ENCODE measurements around the gene MRNIP.

The MRNIP gene

DNA sequence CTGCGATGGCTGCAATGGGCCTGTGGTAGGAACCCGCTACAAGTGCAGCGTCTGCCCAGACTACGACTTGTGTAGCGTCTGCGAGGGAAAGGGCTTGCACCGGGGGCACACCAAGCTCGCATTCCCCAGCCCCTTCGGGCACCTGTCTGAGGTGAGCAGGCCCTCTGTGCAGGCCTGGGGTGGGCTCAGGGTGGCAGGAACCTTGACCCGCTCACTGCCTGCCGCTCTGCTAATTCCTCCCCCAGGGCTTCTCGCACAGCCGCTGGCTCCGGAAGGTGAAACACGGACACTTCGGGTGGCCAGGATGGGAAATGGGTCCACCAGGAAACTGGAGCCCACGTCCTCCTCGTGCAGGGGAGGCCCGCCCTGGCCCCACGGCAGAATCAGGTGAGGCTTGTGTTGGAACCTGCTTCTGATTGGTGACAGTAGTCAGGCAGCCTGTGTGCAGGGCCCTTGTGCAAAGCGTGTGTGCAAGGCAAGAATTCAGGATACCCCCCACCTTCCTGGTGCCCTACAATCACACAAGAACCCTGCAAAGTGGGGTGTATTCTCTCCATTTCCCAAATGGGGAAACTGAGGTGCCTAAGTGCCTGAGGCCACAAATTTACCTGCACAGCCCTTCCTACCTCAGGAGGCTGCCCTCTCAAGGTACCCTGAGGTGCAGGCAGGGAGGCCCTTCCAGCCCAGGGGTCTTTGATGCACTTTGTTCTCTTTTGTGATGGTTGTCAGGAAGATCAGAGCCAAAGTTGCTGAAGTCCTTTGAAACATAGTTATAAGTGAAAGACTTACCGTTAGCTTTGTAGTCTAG is 34.5 kb downstream of the MRNIP start (continued):
- TF ChIP-seq TCF4 (CRISPR knock-in tag; IDR thresholded peaks at IDR 0.05; ENCODE audit: borderline replicate concordance), result no peak
- no peak for TF ChIP-seq PPARA (CRISPR knock-in tag; IDR thresholded peaks at IDR 0.05; ENCODE audit: borderline replicate concordance)
- no peak for TF ChIP-seq ZNF565 (CRISPR knock-in tag; conservative IDR thresholded peaks at IDR 0.05; ENCODE audit: low read depth)
- TF ChIP-seq, protein P1, sequence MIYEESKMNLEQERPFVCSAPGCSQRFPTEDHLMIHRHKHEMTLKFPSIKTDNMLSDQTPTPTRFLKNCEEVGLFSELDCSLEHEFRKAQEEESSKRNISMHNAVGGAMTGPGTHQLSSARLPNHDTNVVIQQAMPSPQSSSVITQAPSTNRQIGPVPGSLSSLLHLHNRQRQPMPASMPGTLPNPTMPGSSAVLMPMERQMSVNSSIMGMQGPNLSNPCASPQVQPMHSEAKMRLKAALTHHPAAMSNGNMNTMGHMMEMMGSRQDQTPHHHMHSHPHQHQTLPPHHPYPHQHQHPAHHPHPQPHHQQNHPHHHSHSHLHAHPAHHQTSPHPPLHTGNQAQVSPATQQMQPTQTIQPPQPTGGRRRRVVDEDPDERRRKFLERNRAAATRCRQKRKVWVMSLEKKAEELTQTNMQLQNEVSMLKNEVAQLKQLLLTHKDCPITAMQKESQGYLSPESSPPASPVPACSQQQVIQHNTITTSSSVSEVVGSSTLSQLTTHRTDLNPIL (CRISPR knock-in tag; IDR thresholded peaks at IDR 0.05; ENCODE audit: low read depth), result no peak

DNA sequence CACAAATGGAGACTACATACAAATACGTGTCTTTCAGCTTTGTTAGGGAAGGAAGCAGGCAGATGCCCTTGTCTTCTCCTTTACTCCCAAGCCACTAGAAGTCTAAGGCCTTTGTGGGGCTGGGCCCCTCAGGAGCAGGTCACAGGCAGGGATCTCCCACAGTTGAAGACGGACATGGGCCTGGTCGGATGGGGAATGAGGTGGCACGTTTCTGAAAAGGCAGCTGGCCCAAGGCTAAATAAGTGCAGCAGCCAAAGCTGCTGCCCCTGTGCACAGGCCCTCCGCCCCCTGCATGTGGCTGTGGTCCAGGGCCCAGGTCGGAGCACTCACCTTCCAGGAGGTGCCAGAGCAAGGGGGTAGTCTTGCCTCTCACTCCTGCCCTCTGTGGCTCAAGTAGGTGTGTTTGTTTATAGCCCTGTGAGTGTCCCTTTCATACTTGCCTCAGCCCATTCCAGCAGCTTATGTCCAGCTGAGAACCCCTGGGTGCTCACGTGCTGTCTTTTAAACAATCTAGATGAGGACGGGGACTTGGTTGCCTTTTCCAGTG is 36.1 kb downstream of the MRNIP start:
- no peak for ATAC-seq
- no peak for TF ChIP-seq ZC3H10 (CRISPR knock-in tag; IDR thresholded peaks at IDR 0.05)
- TF ChIP-seq, protein P1 (CRISPR knock-in tag; IDR thresholded peaks at IDR 0.05; ENCODE audit: low read depth), result 0 out of 2 replicates have a peak, but pooled peaks have one; percentile 30
- no peak for TF ChIP-seq RARB (CRISPR knock-in tag; IDR thresholded peaks at IDR 0.05)

DNA sequence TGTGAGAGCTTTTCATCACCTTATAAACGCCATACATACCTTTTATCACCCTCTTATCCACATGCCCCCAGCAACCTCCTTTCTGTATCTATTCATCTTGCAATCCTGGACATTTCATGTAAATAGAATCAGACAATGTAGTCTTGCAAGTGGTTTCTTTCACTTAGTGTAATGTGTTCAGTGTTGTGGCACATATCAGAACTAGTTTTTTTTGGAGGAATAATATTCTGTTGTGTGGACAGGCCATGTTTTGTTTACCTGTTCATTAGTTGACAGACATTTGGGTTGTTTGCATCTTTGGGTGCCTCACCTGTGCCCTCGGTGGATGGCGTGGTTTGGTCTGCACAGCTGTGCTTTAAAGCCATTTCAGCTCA is 36.6 kb downstream of the MRNIP start:
- no peak for ATAC-seq
- TF ChIP-seq, protein P1 (CRISPR knock-in tag; IDR thresholded peaks at IDR 0.05; ENCODE audit: low read depth), result no peak
- TF ChIP-seq ZFP30 (CRISPR knock-in tag; IDR thresholded peaks at IDR 0.05), result no peak
- no peak for TF ChIP-seq ZNF565 (CRISPR knock-in tag; conservative IDR thresholded peaks at IDR 0.05; ENCODE audit: low read depth)
- TF ChIP-seq, protein P2, sequence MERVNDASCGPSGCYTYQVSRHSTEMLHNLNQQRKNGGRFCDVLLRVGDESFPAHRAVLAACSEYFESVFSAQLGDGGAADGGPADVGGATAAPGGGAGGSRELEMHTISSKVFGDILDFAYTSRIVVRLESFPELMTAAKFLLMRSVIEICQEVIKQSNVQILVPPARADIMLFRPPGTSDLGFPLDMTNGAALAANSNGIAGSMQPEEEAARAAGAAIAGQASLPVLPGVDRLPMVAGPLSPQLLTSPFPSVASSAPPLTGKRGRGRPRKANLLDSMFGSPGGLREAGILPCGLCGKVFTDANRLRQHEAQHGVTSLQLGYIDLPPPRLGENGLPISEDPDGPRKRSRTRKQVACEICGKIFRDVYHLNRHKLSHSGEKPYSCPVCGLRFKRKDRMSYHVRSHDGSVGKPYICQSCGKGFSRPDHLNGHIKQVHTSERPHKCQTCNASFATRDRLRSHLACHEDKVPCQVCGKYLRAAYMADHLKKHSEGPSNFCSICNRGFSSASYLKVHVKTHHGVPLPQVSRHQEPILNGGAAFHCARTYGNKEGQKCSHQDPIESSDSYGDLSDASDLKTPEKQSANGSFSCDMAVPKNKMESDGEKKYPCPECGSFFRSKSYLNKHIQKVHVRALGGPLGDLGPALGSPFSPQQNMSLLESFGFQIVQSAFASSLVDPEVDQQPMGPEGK (CRISPR knock-in tag; IDR thresholded peaks at IDR 0.05; ENCODE audit: borderline replicate concordance), result peak; percentile 3; the same call in 1 of the 2 replicates

DNA sequence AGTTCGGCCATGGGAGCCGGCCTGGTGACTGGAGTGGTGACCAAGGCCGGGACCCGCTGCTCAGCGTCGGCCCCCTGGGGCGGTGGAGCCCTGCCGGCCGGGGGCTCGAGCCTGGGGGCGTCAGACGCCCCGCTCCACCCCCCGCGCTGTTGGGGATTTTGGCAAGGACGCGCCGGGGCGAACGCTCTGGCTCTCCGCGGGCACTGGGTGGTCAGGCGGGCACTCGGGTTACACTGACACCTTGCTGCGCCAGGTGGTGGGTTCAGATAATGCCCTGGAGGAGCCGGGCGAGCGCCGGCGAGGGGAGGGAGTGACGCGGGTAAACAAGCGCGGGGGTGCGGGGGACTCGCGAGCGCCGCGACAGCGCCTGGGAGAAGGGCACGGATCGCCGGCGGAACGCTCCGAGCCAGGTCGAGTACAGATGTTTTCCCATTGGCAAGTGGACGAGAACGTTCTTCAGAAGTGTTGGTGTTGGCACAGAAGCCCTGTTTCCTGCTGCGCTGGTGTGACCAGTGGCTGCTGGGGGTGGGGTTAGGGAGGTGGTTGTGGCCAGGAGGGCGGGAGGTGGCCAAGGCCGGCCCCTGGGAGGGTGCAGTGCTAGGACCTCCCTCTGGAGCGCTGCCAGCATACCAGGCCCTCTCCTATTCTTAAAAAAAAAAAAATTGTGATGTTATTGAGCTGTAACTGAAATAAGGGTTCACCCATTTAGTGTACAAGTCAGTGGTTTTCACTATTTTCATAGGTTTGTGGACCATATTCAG is 37.1 kb downstream of the MRNIP start:
- TF ChIP-seq GLIS3 (CRISPR knock-in tag; IDR thresholded peaks at IDR 0.05) (0 out of 2 replicates have a peak, but pooled peaks have one; percentile 57), ISL1 (CRISPR knock-in tag; IDR thresholded peaks at IDR 0.05) (no peak), ESRRG (CRISPR knock-in tag; IDR thresholded peaks at IDR 0.05) (0 out of 2 replicates have a peak, but pooled peaks have one; percentile 36), SNAI2 (CRISPR knock-in tag; IDR thresholded peaks at IDR 0.05) (no peak)
- TF ChIP-seq, protein P3, sequence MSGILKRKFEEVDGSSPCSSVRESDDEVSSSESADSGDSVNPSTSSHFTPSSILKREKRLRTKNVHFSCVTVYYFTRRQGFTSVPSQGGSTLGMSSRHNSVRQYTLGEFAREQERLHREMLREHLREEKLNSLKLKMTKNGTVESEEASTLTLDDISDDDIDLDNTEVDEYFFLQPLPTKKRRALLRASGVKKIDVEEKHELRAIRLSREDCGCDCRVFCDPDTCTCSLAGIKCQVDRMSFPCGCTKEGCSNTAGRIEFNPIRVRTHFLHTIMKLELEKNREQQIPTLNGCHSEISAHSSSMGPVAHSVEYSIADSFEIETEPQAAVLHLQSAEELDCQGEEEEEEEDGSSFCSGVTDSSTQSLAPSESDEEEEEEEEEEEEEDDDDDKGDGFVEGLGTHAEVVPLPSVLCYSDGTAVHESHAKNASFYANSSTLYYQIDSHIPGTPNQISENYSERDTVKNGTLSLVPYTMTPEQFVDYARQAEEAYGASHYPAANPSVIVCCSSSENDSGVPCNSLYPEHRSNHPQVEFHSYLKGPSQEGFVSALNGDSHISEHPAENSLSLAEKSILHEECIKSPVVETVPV (CRISPR knock-in tag; IDR thresholded peaks at IDR 0.05), result no peak
- peak; percentile 79 for ATAC-seq

DNA sequence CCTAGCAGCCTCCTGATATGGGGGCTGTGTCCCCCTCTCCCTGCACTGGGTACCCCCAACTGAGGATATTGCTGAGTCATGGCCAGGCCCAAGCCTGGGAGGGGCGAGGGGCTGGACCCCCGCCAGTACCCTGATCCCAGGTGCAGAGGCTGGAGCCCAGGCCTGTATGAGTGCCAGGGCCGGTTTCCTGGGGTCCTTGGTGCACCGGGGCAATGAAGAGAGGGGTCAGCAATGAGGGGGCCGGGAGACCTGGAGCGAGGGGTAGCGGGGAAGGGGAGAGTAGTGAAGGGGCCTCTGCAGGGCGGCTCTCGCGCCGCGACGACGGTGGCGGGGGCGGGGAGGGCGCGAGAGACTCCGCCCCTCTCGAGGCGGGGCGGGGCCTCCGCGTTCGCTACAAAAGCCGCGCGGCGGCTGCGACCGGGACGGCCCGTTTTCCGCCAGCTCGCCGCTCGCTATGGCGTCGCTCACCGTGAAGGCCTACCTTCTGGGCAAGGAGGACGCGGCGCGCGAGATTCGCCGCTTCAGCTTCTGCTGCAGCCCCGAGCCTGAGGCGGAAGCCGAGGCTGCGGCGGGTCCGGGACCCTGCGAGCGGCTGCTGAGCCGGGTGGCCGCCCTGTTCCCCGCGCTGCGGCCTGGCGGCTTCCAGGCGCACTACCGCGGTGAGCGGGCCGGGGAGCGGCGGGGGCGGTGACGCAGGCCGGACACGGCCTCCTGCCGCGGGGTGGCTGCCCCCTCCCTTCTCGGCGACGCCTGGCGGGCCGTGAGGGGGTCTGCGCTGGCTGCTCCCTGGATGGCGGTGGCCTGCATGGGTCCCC is 37.9 kb downstream of the MRNIP start, which contains the start of gene SQSTM1:
Gene SQSTM1, plus strand, starts transcription at position 423 of the 815 bp plus-strand sequence. Its CDS starts 32 bp downstream, at position 455.
- ATAC-seq, result peak; percentile 59
- peak; percentile 96; the same call in 1 of the 2 replicates for TF ChIP-seq BACH2 (CRISPR knock-in tag; IDR thresholded peaks at IDR 0.05; ENCODE audit: borderline replicate concordance)
- TF ChIP-seq, protein P1 (CRISPR knock-in tag; IDR thresholded peaks at IDR 0.05; ENCODE audit: low read depth), result no peak
- no peak for TF ChIP-seq TOX (CRISPR knock-in tag; IDR thresholded peaks at IDR 0.05; ENCODE audit: borderline replicate concordance)
- TF ChIP-seq ZFP3 (CRISPR knock-in tag; IDR thresholded peaks at IDR 0.05), result peak; percentile 12; the same call in 1 of the 2 replicates
- TF ChIP-seq, protein P4, sequence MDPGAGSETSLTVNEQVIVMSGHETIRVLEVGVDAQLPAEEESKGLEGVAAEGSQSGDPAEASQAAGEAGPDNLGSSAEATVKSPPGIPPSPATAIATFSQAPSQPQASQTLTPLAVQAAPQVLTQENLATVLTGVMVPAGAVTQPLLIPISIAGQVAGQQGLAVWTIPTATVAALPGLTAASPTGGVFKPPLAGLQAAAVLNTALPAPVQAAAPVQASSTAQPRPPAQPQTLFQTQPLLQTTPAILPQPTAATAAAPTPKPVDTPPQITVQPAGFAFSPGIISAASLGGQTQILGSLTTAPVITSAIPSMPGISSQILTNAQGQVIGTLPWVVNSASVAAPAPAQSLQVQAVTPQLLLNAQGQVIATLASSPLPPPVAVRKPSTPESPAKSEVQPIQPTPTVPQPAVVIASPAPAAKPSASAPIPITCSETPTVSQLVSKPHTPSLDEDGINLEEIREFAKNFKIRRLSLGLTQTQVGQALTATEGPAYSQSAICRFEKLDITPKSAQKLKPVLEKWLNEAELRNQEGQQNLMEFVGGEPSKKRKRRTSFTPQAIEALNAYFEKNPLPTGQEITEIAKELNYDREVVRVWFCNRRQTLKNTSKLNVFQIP (CRISPR knock-in tag; IDR thresholded peaks at IDR 0.05; ENCODE audit: borderline replicate concordance, low read depth), result no peak
- peak; percentile 15; the same call in 1 of the 2 replicates for TF ChIP-seq SNAI2 (CRISPR knock-in tag; IDR thresholded peaks at IDR 0.05)
